Right atrium auricular region (tissue), 2 donors: ENCODE results near the gene C17orf67. TPM values are rescaled to one million over a fixed set of nuclear protein-coding genes. Genes with fewer than 3 reads are reported as not detected.
A peak's percentile ranks its signal among the peaks of the same experiment; 100 is the strongest.

Experiments
- DNase-seq: peaks from one replicate; pipeline ENCODE4 v3.0.0-alpha.2; 2019; ENCODE audit warnings: low spot score
- H3K27ac ChIP-seq, 2 donors: fragments of 200-600 bp; sonication (generic); 1 replicate in 1 of 2; 2 replicates in 1 of 2; pipeline ENCODE4 v1.5.1; 2016 to 2019
- H3K27me3 ChIP-seq, 2 donors: fragments of 200-600 bp; sonication (generic); one replicate each; pipeline versions ENCODE4 v1.5.1 to v1.6.0; 2017 to 2019
- H3K36me3 ChIP-seq: fragments of 200-600 bp; sonication (generic); one replicate; pipeline ENCODE4 v1.5.1; 2016
- H3K4me1 ChIP-seq, 2 donors: fragments of 200-600 bp; sonication (generic); one replicate each; pipeline versions ENCODE4 v1.5.1 to v1.6.0; 2017 to 2019
- H3K4me3 ChIP-seq, 2 donors: fragments of 200-600 bp; sonication (generic); 1 replicate in 1 of 2; 2 replicates in 1 of 2; pipeline ENCODE4 v1.5.1; 2017 to 2019; ENCODE audit warnings: mild to moderate bottlenecking in 1 of 2, moderate library complexity in 1 of 2
- H3K9me3 ChIP-seq, 2 donors: fragments of 200-600 bp; sonication (generic); one replicate each; pipeline ENCODE4 v1.5.1; 2019
- total RNA-seq, 2 donors: library from RNA; depleted of rRNA; stranded (reverse); fragments of >200 nt; gene quantifications; one replicate each; pipeline ENCODE4 v1.1.0, GENCODE V29; 2016
- TF ChIP-seq, protein P1 (sequence below), 2 donors: fragments of 200-600 bp; sonication (generic); IDR thresholded peaks; one replicate each; pipeline ENCODE4 v1.5.1; 2019; ENCODE audit warnings: antibody characterized with exemption in 2 of 2

Gene C17orf67
- total RNA-seq, 2 donors from 2014 or later, result 0.51 TPM; not detected in 1

DNA sequence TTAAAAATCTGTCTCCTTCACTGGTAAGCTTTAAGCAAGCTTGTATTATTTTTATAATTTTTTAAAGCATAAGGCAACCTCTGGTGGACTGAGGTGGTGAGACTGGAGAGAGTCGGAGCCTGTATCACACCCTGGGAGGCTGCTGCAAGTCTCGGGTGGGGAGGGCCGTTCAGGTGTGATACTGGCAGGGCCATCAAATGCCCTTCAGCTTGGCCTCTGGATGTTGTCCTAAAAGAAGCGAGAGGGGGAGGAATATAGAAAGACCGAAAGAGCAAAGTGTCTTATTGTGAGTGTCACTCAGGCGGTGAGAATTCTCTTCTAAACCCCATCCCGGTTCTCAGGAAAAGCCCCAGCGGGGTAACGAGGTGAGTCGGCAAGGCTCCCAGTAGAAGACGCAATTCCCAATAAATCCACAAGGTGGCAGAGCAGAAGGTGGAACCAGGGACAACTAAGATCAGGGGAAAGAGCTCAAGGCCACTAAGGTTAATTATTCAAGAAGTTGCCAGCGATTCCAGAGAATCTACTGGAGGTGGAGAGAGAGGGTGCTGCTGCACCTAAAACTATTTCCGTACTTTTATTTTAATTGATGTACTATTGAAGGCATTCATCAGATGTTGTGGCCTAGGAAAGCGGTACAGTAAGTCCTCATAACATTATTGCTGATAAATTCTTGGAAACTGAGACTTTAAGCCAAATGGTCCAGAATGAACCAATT lies 14.1 kb downstream of the C17orf67 start:
- Histone ChIP-seq H3K27me3 (no peaks in the 10 kb centered on the region), H3K4me3 (no peak overlapping the region), H3K4me1 (peaks cover 0 to 7% of the 10 kb centered on the region in 2 donors), H3K9me3 (no peaks in the 10 kb centered on the region), H3K36me3 (no peaks in the 10 kb centered on the region), H3K27ac (no peak overlapping the region)
- peak; percentile 78 for DNase-seq
- TF ChIP-seq, protein P1, sequence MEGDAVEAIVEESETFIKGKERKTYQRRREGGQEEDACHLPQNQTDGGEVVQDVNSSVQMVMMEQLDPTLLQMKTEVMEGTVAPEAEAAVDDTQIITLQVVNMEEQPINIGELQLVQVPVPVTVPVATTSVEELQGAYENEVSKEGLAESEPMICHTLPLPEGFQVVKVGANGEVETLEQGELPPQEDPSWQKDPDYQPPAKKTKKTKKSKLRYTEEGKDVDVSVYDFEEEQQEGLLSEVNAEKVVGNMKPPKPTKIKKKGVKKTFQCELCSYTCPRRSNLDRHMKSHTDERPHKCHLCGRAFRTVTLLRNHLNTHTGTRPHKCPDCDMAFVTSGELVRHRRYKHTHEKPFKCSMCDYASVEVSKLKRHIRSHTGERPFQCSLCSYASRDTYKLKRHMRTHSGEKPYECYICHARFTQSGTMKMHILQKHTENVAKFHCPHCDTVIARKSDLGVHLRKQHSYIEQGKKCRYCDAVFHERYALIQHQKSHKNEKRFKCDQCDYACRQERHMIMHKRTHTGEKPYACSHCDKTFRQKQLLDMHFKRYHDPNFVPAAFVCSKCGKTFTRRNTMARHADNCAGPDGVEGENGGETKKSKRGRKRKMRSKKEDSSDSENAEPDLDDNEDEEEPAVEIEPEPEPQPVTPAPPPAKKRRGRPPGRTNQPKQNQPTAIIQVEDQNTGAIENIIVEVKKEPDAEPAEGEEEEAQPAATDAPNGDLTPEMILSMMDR (IDR thresholded peaks at IDR 0.05), result peak; percentile 74 to 95

DNA sequence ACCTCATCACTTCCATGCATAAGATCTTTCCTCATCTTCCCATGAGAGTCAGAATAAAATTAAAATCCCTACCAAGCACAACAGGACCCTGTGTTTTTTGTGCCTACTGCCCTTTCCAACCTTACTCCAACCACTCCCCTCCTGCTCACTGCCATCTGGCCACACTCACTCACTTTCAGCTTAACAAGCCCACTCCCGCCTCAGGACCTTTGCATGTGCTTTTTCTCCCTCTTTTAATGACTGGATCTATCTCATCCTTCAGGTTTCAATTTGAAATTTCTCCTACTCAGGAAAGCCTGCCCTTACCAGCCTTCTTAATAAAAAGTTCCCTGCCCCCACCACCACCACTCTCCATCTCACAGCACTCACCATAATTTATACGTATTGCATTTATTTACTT lies 14.7 kb downstream of the C17orf67 start:
- no peak overlapping the region for H3K4me3 ChIP-seq
- H3K4me1 ChIP-seq, result peaks cover 0 to 7% of the 10 kb centered on the region in 2 donors
- no peak overlapping the region for H3K27ac ChIP-seq
- DNase-seq, result no peak
- no peaks in the 10 kb centered on the region for H3K9me3 ChIP-seq
- no peaks in the 10 kb centered on the region for H3K27me3 ChIP-seq
- TF ChIP-seq, protein P1 (IDR thresholded peaks at IDR 0.05), result no peak
- no peaks in the 10 kb centered on the region for H3K36me3 ChIP-seq

DNA sequence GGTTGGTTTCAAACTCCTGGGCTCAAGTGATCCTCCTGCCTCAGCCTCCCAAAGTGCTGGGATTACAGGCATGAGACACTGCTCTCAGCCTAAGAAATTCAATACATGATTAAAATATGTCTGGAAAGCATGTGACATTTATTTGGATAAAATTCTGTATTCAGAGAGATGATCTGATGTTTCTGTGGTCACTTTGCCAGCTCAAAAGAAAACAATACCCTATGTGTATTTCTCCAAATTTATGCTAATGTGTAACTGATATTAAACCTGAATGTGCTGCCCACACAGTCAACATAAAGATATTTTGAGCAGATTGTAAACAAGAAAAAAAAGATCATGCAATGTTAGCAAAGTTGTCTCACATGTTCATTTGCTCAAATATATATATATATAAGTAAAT lies 16.7 kb downstream of the C17orf67 start:
- DNase-seq, result no peak
- TF ChIP-seq, protein P1 (IDR thresholded peaks at IDR 0.05), result no peak
- no peaks in the 10 kb centered on the region for H3K27me3 ChIP-seq
- H3K9me3 ChIP-seq, result no peaks in the 10 kb centered on the region
- H3K4me1 ChIP-seq, result peaks cover 0 to 7% of the 10 kb centered on the region in 2 donors
- no peak overlapping the region for H3K4me3 ChIP-seq
- H3K27ac ChIP-seq, result no peak overlapping the region
- no peaks in the 10 kb centered on the region for H3K36me3 ChIP-seq

DNA sequence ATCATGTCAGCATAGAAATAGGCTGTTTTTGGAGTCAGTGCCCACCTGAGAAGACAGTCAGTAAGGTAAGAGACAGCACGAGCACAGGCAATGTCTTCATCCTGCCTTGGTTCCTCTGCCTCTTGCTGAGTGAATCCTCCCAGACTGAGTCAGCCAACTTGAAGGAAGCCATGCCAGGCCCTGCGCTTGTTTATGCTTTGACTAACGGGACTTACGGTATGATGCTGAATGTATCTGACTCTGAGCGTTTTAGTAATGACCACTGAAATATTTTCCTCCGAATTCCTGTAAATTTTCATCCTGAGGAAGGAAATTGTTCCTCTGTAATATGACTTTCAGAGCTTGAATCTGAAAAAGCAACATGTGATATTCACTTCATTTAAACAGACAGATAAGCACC lies 18.0 kb downstream of the C17orf67 start:
- no peaks in the 10 kb centered on the region for H3K36me3 ChIP-seq
- no peak for DNase-seq
- TF ChIP-seq, protein P1 (IDR thresholded peaks at IDR 0.05), result no peak
- H3K9me3 ChIP-seq, result no peaks in the 10 kb centered on the region
- no peak overlapping the region for H3K4me3 ChIP-seq
- H3K27me3 ChIP-seq, result no peaks in the 10 kb centered on the region
- H3K4me1 ChIP-seq, result peaks cover 0 to 7% of the 10 kb centered on the region in 2 donors
- H3K27ac ChIP-seq, result no peak overlapping the region

DNA sequence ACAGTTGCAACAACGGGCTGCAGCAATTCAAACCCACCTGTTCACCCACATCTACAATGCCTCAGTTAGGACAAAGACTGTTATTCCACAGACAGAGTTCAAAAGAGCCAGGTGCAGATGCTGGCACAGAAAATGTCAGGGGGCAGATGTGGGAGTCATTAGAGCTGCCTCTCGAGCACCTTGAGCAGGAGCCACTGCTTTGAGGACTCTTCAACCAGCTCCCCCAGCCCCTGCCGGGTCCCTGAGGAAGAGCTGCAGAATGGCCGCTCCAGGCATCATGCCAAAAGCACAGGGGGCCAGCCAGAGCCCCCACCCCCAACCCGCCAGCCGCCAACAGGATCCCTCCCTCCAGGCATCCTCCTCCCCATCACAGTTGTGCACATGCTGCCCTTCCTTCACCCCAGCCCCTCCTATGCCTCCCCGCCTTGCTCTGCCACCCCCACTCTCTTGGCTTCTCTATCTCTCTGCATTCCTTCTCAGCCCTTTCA lies 20.8 kb downstream of the C17orf67 start:
- H3K9me3 ChIP-seq, result no peaks in the 10 kb centered on the region
- H3K4me3 ChIP-seq, result no peak overlapping the region
- no peaks in the 10 kb centered on the region for H3K27me3 ChIP-seq
- DNase-seq, result no peak
- H3K36me3 ChIP-seq, result no peaks in the 10 kb centered on the region
- TF ChIP-seq, protein P1 (IDR thresholded peaks at IDR 0.05), result no peak
- H3K4me1 ChIP-seq, result no peaks in the 10 kb centered on the region
- H3K27ac ChIP-seq, result no peak overlapping the region
